GM21619 (cell line): ENCODE results near the gene ZNF479.
"Not testable (repeated sequence)": the region's sequence is repeated elsewhere in the genome, so short reads cannot be mapped to it uniquely, and the experiment has no call there.

Source experiments
- ATAC-seq: cut with Tn5 transposase; IDR thresholded peaks from one replicate; pipeline ENCODE4 v1.9.1; 2021; ENCODE audit not compliant: unreplicated experiment

ZNF479 gene

GRCh38 chr7:57132336-57132735 lies at the start of gene ZNF479:
ZNF479 (minus strand) TSS chr7:57132436; CDS start chr7:57132324, 112 bp downstream.
- ATAC-seq, result not testable (repeated sequence)

- ATAC-seq, result no peak
These were observed 49.8 kb upstream of the ZNF479 start for GRCh38 chr7:57182031-57182430.

- ATAC-seq, result no peak
These were observed 49.0 kb upstream of the ZNF479 start for GRCh38 chr7:57181281-57181680.

- no peak for ATAC-seq
These were observed 47.7 kb upstream of the ZNF479 start for GRCh38 chr7:57179776-57180415.

GRCh38 chr7:57178768-57179139 lies 46.5 kb upstream of the ZNF479 start:
- no peak for ATAC-seq

- ATAC-seq, result no peak
These were observed 45.9 kb upstream of the ZNF479 start for GRCh38 chr7:57177856-57178767.

- no peak for ATAC-seq
These were observed 44.8 kb upstream of the ZNF479 start for GRCh38 chr7:57176928-57177635.

GRCh38 chr7:57165285-57165899 lies 33.2 kb upstream of the ZNF479 start:
- ATAC-seq, result no peak

GRCh38 chr7:57120123-57120784 lies 12.0 kb downstream of the ZNF479 start:
- not testable (repeated sequence) for ATAC-seq
